Duodenal mucosa (tissue), 2 donors: ENCODE measurements around the gene PCYOX1L.

Experiments
- H3K27ac ChIP-seq: one replicate; pipeline ENCODE4 v1.7.0; 2013; ENCODE audit warnings: low read depth, low read length
- H3K27me3 ChIP-seq, 2 donors: one replicate each; pipeline ENCODE4 v1.7.0; 2013; ENCODE audit warnings: low read length in 2 of 2, control low read depth in 1 of 2; ENCODE audit not compliant: insufficient read depth in 2 of 2, control insufficient read depth in 1 of 2
- H3K36me3 ChIP-seq, 2 donors: one replicate each; pipeline ENCODE4 v1.7.0; 2013; ENCODE audit warnings: low read length in 2 of 2, control low read depth in 1 of 2; ENCODE audit not compliant: insufficient read depth in 2 of 2, control insufficient read depth in 1 of 2
- H3K4me1 ChIP-seq, 2 donors: one replicate each; pipeline ENCODE4 v1.7.0; 2013; ENCODE audit warnings: low read length in 2 of 2, control low read depth in 1 of 2; ENCODE audit not compliant: insufficient read depth in 2 of 2, control insufficient read depth in 1 of 2
- H3K4me3 ChIP-seq, 2 donors: one replicate each; pipeline ENCODE4 v1.7.0; 2013; ENCODE audit warnings: low read length in 2 of 2, low read depth in 1 of 2
- H3K9ac ChIP-seq, 2 donors: one replicate each; pipeline ENCODE4 v1.7.0; 2013; ENCODE audit warnings: low read length in 2 of 2, low read depth in 1 of 2
- H3K9me3 ChIP-seq, 2 donors: one replicate each; pipeline ENCODE4 v1.7.0; 2013; ENCODE audit warnings: low read length in 2 of 2, control low read depth in 1 of 2; ENCODE audit not compliant: control insufficient read depth in 1 of 2

Gene PCYOX1L

GRCh38 chr5:149337736-149338135 is 20.1 kb upstream of the PCYOX1L start:
- H3K9me3 ChIP-seq: no peaks in the 10 kb centered on the region
- H3K4me3 ChIP-seq: no peak overlapping the region
- H3K27me3 ChIP-seq: no peaks in the 10 kb centered on the region
- H3K27ac ChIP-seq: no peak overlapping the region
- no peaks in the 10 kb centered on the region for H3K36me3 ChIP-seq
- peaks cover 6 to 16% of the 10 kb centered on the region in 2 donors for H3K4me1 ChIP-seq
- no peak overlapping the region for H3K9ac ChIP-seq

GRCh38 chr5:149338364-149338763 is 19.5 kb upstream of the PCYOX1L start:
- H3K27me3 ChIP-seq: no peaks in the 10 kb centered on the region
- H3K9me3 ChIP-seq: no peaks in the 10 kb centered on the region
- peaks cover 6 to 16% of the 10 kb centered on the region in 2 donors for H3K4me1 ChIP-seq
- H3K27ac ChIP-seq: no peak overlapping the region
- no peaks in the 10 kb centered on the region for H3K36me3 ChIP-seq
- no peak overlapping the region for H3K9ac ChIP-seq
- no peak overlapping the region for H3K4me3 ChIP-seq

GRCh38 chr5:149340920-149341319 is 16.9 kb upstream of the PCYOX1L start:
- Histone ChIP-seq H3K9ac (no peak overlapping the region), H3K9me3 (no peaks in the 10 kb centered on the region), H3K4me1 (peaks cover 14 to 16% of the 10 kb centered on the region in 2 donors), H3K36me3 (no peaks in the 10 kb centered on the region), H3K27me3 (no peaks in the 10 kb centered on the region), H3K27ac (no peak overlapping the region), H3K4me3 (no peak overlapping the region)

- H3K27me3 ChIP-seq: no peaks in the 10 kb centered on the region
- no peak overlapping the region for H3K9ac ChIP-seq
- no peak overlapping the region for H3K4me3 ChIP-seq
- H3K4me1 ChIP-seq: peaks cover 16 to 19% of the 10 kb centered on the region in 2 donors
- H3K36me3 ChIP-seq: no peaks in the 10 kb centered on the region
- no peaks in the 10 kb centered on the region for H3K9me3 ChIP-seq
- H3K27ac ChIP-seq: no peak overlapping the region
Observed at GRCh38 chr5:149341876-149342275, 16.0 kb upstream of the PCYOX1L start.

GRCh38 chr5:149344151-149344550 is 13.7 kb upstream of the PCYOX1L start:
- Histone ChIP-seq H3K9ac (no peak overlapping the region), H3K27me3 (no peaks in the 10 kb centered on the region), H3K4me1 (peaks cover 16 to 24% of the 10 kb centered on the region in 2 donors), H3K27ac (no peak overlapping the region), H3K9me3 (no peaks in the 10 kb centered on the region), H3K4me3 (no peak overlapping the region), H3K36me3 (peaks cover 0 to 15% of the 10 kb centered on the region in 2 donors)

GRCh38 chr5:149345147-149345891 is 12.5 kb upstream of the PCYOX1L start, which contains the start of gene GRPEL2:
TSS of gene GRPEL2 (plus strand) at chr5:149345499. CDS start at chr5:149345540, 41 bp downstream.
- peak within 1 kb of the TSS; percentile 77 to 83 for H3K9ac ChIP-seq
- H3K9me3 ChIP-seq: no peaks in the 10 kb centered on the region
- H3K4me3 ChIP-seq: peak within 1 kb of the TSS; percentile 91 to 95
- peaks cover 5 to 26% of the 10 kb centered on the region in 2 donors for H3K36me3 ChIP-seq
- H3K27me3 ChIP-seq: no peaks in the 10 kb centered on the region
- H3K27ac ChIP-seq: peak within 1 kb of the TSS; percentile 61
- peaks cover 16 to 24% of the 10 kb centered on the region in 2 donors for H3K4me1 ChIP-seq

- no peaks in the 10 kb centered on the region for H3K9me3 ChIP-seq
- peaks cover 15 to 24% of the 10 kb centered on the region in 2 donors for H3K4me1 ChIP-seq
- H3K27ac ChIP-seq: peak overlapping the region; percentile 51
- peak overlapping the region; percentile 77 to 83 for H3K9ac ChIP-seq
- no peaks in the 10 kb centered on the region for H3K27me3 ChIP-seq
- peaks cover 10 to 32% of the 10 kb centered on the region in 2 donors for H3K36me3 ChIP-seq
- H3K4me3 ChIP-seq: peak overlapping the region; percentile 91 to 95
Observed at GRCh38 chr5:149345892-149346222, 12.0 kb upstream of the PCYOX1L start.

- peaks cover 19 to 49% of the 10 kb centered on the region in 2 donors for H3K36me3 ChIP-seq
Observed at GRCh38 chr5:149348518-149348917, 9.3 kb upstream of the PCYOX1L start.

GRCh38 chr5:149349382-149349781 is 8.5 kb upstream of the PCYOX1L start:
- peaks cover 0 to 18% of the 10 kb centered on the region in 2 donors for H3K4me1 ChIP-seq
- no peaks in the 10 kb centered on the region for H3K27me3 ChIP-seq
- peaks cover 22 to 49% of the 10 kb centered on the region in 2 donors for H3K36me3 ChIP-seq

More at GRCh38 chr5:149348518-149348917, 9.3 kb upstream of the PCYOX1L start:
- Histone ChIP-seq H3K9me3 (no peaks in the 10 kb centered on the region), H3K4me1 (peaks cover 0 to 18% of the 10 kb centered on the region in 2 donors), H3K9ac (no peak overlapping the region), H3K4me3 (no peak overlapping the region), H3K27me3 (no peaks in the 10 kb centered on the region), H3K27ac (no peak overlapping the region)

GRCh38 chr5:149352169-149352568 is 5.7 kb upstream of the PCYOX1L start:
- Histone ChIP-seq H3K27ac (no peak overlapping the region), H3K36me3 (peaks cover 22 to 58% of the 10 kb centered on the region in 2 donors)

More at GRCh38 chr5:149349382-149349781, 8.5 kb upstream of the PCYOX1L start:
- H3K4me3 ChIP-seq: no peak overlapping the region
- H3K9me3 ChIP-seq: no peaks in the 10 kb centered on the region
- H3K27ac ChIP-seq: no peak overlapping the region
- H3K9ac ChIP-seq: no peak overlapping the region

More at GRCh38 chr5:149352169-149352568, 5.7 kb upstream of the PCYOX1L start:
- Histone ChIP-seq H3K4me3 (no peak overlapping the region), H3K9me3 (no peaks in the 10 kb centered on the region), H3K27me3 (no peaks in the 10 kb centered on the region), H3K9ac (no peak overlapping the region), H3K4me1 (peaks cover 1 to 4% of the 10 kb centered on the region in 2 donors)
